ENCODE results near the gene CKLF. TPM values are rescaled to one million over a fixed set of nuclear protein-coding genes. Genes with fewer than 3 reads are reported as not detected.
"Not testable (repeated sequence)": the region's sequence is repeated elsewhere in the genome, so short reads cannot be mapped to it uniquely, and the experiment has no call there.

Gene CKLF
- total RNA-seq, 4 donors from 2014 or later = 7.5 to 47.1 (median 22.2) TPM

DNA sequence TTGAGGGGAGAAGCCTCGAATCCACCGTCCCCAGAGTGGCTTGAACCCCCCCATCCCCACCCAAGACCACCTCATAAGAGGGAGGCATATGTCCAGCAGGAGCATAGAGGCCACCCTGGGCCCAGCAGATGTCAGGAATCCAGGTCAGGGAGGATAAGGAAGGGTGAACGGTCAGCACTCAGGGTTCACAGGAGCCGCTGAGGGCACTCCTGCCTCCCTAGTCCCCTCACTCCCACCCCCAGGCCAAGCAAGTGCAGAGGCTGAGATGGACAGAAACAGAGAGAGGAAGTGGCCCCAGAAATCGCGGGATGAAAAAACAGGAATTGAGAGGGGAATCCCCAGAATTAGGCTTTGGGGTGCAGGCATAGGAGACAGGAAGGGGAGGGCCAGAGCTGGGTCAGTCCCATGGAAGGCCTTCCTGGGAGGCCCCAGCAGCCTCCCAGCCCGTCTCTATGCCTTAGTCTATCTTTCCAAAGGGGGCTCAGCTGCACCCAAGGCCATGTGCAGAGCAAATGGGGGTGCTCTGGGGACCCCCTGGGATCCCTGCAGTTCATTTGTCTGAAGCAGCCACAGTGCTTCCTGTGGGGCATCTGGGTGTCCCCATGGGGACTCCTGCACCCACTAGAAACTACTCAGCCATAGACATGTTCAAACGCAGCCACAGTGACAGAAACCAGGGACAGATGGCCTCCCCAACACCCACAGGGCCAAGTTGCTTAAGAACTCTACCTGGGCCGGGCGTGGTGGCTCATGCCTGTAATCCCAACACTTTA lies 53.8 kb downstream of the CKLF start:
- Histone ChIP-seq H3K4me1 (peaks cover 0 to 35% (median 16%) of the 10 kb centered on the region in 4 donors), H3K27ac (peak overlapping the region; percentile 82 to 87 (median 84)), H3K27me3 (no peaks in the 10 kb centered on the region), H3K36me3 (peaks cover 0 to 15% (median 0%) of the 10 kb centered on the region in 3 donors), H3K9me3 (peaks cover 0 to 8% (median 0%) of the 10 kb centered on the region in 4 donors), H3K4me3 (peak overlapping the region; percentile 75 to 83 (median 81))
- TF ChIP-seq, protein P1, sequence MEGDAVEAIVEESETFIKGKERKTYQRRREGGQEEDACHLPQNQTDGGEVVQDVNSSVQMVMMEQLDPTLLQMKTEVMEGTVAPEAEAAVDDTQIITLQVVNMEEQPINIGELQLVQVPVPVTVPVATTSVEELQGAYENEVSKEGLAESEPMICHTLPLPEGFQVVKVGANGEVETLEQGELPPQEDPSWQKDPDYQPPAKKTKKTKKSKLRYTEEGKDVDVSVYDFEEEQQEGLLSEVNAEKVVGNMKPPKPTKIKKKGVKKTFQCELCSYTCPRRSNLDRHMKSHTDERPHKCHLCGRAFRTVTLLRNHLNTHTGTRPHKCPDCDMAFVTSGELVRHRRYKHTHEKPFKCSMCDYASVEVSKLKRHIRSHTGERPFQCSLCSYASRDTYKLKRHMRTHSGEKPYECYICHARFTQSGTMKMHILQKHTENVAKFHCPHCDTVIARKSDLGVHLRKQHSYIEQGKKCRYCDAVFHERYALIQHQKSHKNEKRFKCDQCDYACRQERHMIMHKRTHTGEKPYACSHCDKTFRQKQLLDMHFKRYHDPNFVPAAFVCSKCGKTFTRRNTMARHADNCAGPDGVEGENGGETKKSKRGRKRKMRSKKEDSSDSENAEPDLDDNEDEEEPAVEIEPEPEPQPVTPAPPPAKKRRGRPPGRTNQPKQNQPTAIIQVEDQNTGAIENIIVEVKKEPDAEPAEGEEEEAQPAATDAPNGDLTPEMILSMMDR (IDR thresholded peaks at IDR 0.05) = no peak
- TF ChIP-seq POLR2A (IDR thresholded peaks at IDR 0.05) = no peak
- DNase-seq = peak in 2 of 3 donors; percentile 55 to 62

DNA sequence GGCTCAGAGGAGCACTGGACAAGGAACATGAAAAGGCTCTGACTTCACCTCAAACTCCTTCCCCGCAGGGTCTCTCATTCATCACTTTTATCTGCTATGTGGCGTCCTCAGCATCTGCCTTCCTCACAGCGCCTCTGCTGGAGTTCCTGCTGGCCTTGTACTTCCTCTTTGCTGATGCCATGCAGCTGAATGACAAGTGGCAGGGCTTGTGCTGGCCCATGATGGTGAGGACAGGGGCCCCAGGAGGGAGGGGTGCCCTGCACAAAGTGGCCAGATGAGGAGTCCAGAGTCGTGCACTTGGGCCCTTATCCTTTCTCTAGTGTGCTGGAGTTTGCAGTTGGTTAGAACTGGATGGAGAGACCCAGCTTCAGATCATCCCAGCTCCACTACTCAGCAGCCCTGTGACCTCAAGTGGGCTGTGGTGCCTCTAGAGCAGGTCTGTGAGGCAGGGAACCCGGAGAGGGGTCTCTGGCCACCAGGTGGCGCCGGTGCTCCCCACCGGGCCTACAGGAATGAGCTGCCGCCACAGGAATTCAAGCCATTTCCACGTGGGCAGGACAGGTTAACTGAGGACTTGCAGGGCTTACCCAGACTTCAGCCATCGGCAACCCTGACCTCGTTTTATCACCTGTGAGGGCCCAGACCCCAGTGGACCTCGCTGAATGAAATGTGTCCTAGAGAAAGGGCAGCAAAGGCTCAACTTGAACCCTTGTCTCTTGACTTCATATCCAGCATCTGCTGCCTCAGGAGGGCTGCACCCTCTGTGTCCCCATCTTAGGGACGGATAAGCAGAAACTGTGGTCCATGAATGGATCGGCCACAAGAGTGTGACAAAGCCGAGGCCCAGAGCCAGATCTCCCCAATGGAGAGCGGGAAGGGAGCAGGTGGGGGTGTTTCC lies 56.1 kb downstream of the CKLF start:
- H3K4me1 ChIP-seq = peaks cover 0 to 31% (median 16%) of the 10 kb centered on the region in 4 donors

DNA sequence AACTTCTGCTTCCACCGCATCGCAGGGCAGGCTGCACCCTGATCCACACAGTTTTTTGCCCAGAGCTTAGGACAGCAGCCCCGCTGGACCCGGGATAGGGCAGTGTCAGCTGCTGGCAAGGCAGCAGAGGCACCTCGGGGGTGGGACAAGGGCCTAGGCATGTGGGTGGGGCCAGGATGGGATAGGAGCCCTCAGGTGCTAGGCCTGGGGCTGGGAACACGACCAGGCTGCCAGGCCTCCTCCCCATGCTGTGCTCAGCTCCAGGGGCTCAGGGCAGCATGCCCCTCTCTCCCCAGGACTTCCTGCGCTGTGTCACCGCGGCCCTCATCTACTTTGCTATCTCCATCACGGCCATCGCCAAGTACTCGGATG lies 56.7 kb downstream of the CKLF start:
- peak overlapping the region in 1 of 4 donors; percentile 55 for H3K27ac ChIP-seq
- TF ChIP-seq, protein P1 (IDR thresholded peaks at IDR 0.05) = no peak
- TF ChIP-seq POLR2A (IDR thresholded peaks at IDR 0.05) = no peak
- peaks cover 0 to 40% (median 0%) of the 10 kb centered on the region in 3 donors for H3K36me3 ChIP-seq
- no peak overlapping the region for H3K4me3 ChIP-seq
- H3K27me3 ChIP-seq = no peaks in the 10 kb centered on the region
- H3K4me1 ChIP-seq = peaks cover 0 to 25% (median 16%) of the 10 kb centered on the region in 4 donors
- DNase-seq = no peak
- H3K9me3 ChIP-seq = no peaks in the 10 kb centered on the region

More for the DNA sequence above, 56.1 kb downstream of the CKLF start:
- Histone ChIP-seq H3K36me3 (peaks cover 0 to 37% (median 0%) of the 10 kb centered on the region in 3 donors), H3K27ac (peak overlapping the region in 1 of 4 donors; percentile 55), H3K4me3 (no peak overlapping the region), H3K9me3 (no peaks in the 10 kb centered on the region), H3K27me3 (no peaks in the 10 kb centered on the region)
- peak; percentile 65 to 94 (median 88) for DNase-seq
- TF ChIP-seq POLR2A (IDR thresholded peaks at IDR 0.05) = no peak
- TF ChIP-seq, protein P1 (IDR thresholded peaks at IDR 0.05) = peak; percentile 54 to 91 (median 78)

DNA sequence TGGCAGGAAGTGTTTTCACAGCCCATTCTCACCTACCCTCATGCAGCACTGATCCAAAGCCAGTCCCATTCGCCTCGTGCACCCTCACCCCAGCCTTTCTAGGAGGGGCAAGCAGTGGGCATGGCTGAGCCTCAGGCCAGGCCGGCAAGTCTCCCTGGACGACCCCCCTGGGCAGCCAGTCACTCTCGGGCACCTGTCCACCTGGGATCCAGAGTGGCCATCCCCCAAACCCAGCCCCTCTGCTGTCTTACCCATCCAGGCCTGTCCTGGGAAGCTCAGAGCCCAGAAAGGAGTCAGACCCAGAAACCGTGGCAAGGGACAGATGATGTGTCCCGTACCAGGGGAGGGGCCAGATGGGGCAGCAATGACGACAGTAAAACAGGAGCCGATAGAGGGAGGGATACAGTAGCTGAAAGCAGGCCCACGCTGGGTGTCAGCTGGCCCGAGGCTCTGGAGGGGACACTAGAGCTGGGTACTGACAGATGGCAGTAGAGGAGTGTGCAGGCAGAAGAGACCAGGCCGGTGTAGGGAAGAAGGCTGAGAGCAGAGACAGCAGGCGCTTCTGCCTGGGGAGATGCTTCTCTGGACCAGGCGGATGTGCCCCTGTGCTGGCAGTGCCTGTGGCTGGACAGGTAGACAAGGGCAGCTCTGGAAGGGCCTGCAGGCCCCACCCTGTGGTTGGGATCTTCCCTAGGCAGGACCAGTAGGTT lies 57.9 kb downstream of the CKLF start:
- Histone ChIP-seq H3K9me3 (no peaks in the 10 kb centered on the region), H3K36me3 (peaks cover 0 to 51% (median 0%) of the 10 kb centered on the region in 3 donors), H3K27me3 (no peaks in the 10 kb centered on the region), H3K27ac (no peak overlapping the region), H3K4me3 (no peak overlapping the region), H3K4me1 (peaks cover 0 to 17% (median 15%) of the 10 kb centered on the region in 4 donors)
- no peak for TF ChIP-seq POLR2A (IDR thresholded peaks at IDR 0.05)
- TF ChIP-seq, protein P1 (IDR thresholded peaks at IDR 0.05) = no peak
- no peak for DNase-seq

DNA sequence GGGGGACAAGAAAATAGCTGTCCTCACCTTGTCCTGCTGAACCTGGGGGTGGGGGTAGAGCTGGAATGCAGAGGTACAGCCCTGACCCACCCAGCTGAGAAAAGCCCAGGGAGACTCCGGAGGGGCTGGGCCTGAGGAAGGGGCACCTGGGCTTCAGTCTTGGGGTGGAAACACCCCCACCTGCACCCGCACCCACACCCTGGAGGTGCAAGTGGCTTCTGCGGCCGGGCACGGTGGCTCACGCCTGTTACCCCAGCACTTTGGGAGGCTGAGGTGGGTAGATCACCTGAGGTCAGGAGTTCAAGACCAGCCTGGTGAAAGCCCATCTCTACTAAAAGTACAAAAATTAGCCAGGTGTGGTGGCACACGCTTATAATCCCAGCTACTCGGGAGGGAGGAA lies 59.5 kb downstream of the CKLF start:
- not testable (repeated sequence) for H3K27ac ChIP-seq, H3K4me1 ChIP-seq, H3K9me3 ChIP-seq, H3K4me3 ChIP-seq, DNase-seq, H3K27me3 ChIP-seq
- peaks cover 0 to 55% (median 0%) of the 10 kb centered on the region in 3 donors for H3K36me3 ChIP-seq
